Activated CD4-positive, alpha-beta T cell treated with anti-CD3 and anti-CD28 coated beads for 36 hours (primary cell): ENCODE data around the gene HGD. TPM values are rescaled to one million over a fixed set of nuclear protein-coding genes. Genes with fewer than 3 reads are reported as not detected.
"Not testable (repeated sequence)": the region's sequence is repeated elsewhere in the genome, so short reads cannot be mapped to it uniquely, and the experiment has no call there.

Source experiments
- ATAC-seq: fragments of 200-7000 bp; cut with Tn5 transposase; one replicate; pipeline ENCODE4 v1.10.0; 2021; ENCODE audit warnings: mild to moderate bottlenecking, moderate library complexity
- CTCF ChIA-PET: fragments of 350-600 bp; sonication (Branson Sonifier 250); formaldehyde crosslinking; loops from one replicate; lab custom pipeline; 2021; ENCODE audit warnings: antibody characterized with exemption; lab: Charles Lee
- POLR2A ChIA-PET: fragments of 350-600 bp; sonication (Branson Sonifier 250); formaldehyde crosslinking; loops from one replicate; lab custom pipeline; 2021; ENCODE audit warnings: antibody characterized with exemption, inconsistent platforms; lab: Charles Lee
- DNase-seq: peaks from one replicate; pipeline ENCODE4 v3.0.0-alpha.2; 2020
- H3K27ac Mint-ChIP-seq: one replicate; pipeline ENCODE4 v1.8.0; 2021; ENCODE audit warnings: mixed read lengths
- H3K27me3 Mint-ChIP-seq: one replicate; pipeline ENCODE4 v1.8.0; 2021; ENCODE audit warnings: mixed read lengths
- H3K36me3 Mint-ChIP-seq: one replicate; pipeline ENCODE4 v1.8.0; 2021; ENCODE audit warnings: low read depth, mixed read lengths
- H3K4me1 Mint-ChIP-seq: one replicate; pipeline ENCODE4 v1.8.0; 2021; ENCODE audit warnings: mixed read lengths
- H3K4me3 Mint-ChIP-seq: one replicate; pipeline ENCODE4 v1.8.0; 2021; ENCODE audit warnings: mild to moderate bottlenecking, moderate library complexity, mixed read lengths
- H3K9me3 Mint-ChIP-seq: one replicate; pipeline ENCODE4 v1.8.0; 2021; ENCODE audit warnings: low read depth, mixed read lengths
- intact Hi-C, 2 experiments: fragments of 100-400 bp; cut with DNase I in 1 of 2; cut with micrococcal nuclease in 1 of 2; formaldehyde crosslinking; loops; one replicate each; pipeline versions ENCODE4 v1.14.2 to v1.15.1; 2022 to 2024; cut with DNase I, micrococcal nuclease
- total RNA-seq, 2 experiments: library from RNA; stranded (reverse); gene quantifications; one replicate each; pipeline ENCODE4 v1.2.3, GENCODE V29; 2021

The HGD gene, protein sequence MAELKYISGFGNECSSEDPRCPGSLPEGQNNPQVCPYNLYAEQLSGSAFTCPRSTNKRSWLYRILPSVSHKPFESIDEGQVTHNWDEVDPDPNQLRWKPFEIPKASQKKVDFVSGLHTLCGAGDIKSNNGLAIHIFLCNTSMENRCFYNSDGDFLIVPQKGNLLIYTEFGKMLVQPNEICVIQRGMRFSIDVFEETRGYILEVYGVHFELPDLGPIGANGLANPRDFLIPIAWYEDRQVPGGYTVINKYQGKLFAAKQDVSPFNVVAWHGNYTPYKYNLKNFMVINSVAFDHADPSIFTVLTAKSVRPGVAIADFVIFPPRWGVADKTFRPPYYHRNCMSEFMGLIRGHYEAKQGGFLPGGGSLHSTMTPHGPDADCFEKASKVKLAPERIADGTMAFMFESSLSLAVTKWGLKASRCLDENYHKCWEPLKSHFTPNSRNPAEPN
- total RNA-seq: under 1 TPM; 0.16 to 0.58 TPM

DNA sequence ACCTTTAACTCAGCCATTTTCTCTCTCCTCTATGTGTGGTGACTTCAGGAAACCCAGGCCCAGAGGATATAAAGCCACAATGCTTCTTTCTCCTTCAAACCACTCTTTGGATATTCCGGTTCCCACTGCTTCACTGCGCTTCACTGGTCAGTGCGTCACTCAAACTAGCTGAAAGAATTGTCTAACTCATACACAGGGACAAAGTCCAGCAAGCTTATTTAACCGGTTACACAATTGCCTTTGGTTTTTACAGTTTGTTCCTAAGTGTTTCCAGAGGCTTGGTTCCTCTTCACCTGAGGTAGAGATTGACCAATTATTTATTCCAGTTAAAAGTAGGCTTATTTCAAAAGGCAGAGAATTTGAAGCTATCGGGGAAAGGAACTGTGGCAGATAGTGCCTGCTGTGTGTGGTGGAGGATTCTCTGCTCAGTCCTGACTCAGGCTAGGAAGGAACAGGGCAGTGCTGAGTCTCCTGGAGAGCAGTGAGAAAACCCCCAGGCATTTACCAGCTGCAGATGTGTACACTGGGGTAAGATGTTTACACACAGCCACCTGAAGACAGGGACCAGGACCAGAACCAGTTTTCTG, at the start of gene HGD:
Gene HGD (minus strand): TSS at position 145 of the 587 bp plus-strand sequence. CDS start 128 bp downstream, at position 17.
- ChIA-PET CTCF (interaction anchor here (0.5 kb wide), 1 partner anchor 125 kb away, joined by 4 read pairs; no protein-coding TSS in a partner anchor), POLR2A (no interaction called here)
- Mint-ChIP-seq H3K27me3 (peaks cover 2% of the 10 kb centered on the region), H3K36me3 (peaks cover 4% of the 10 kb centered on the region), H3K27ac (no peak within 1 kb of the TSS), H3K9me3 (peaks cover 4% of the 10 kb centered on the region), H3K4me1 (peaks cover 4% of the 10 kb centered on the region), H3K4me3 (no peak within 1 kb of the TSS)
- no peak for DNase-seq
- intact Hi-C loops: no loop called here
- ATAC-seq: no peak

DNA sequence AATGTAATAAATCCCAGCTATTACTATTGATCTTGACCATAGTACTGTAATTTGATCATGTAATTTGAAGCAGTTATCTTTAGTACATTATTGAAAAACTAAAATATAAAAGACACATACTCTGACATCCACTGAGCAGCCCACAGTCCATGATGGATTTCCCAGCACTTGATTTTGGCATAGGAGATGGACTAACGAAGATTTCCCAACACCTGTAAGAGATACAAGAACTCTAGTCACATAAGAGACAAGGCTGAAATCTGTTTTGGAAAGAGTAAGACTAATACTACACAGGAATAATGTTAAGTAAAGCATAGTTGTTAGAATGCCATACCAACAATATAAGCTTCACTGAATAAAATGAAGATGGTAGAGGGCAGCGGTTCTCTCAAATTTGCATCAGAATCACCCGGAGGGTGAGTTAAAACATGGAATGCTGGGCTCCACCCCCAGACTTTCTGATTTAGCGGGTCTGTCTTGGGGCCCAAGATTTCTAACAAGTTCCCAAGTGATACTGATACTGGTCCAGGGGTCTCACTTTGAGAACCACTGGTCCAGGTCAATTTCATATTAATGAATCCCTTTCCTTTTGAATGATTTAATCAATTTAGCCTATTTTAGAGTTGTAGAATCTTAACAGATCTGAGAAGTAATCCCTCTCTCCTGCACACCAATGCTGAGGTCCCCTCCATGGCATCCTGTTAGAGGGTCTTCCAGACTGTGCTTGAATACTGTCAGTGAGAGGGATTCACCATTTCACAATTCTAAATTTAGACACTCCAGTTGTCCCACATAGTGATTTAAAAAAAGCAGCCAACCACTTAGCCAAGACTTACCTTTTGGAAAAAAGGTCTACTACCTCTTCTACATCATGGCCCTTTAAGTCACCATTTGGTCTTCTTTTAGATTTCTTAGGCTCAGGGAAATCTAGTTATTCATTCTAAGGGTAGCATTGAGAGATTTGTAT, 48.8 kb upstream of the HGD start:
- no peak for ATAC-seq
- no peak overlapping the region for H3K4me3 Mint-ChIP-seq
- intact Hi-C loops: no loop called here
- H3K9me3 Mint-ChIP-seq: peaks cover 3% of the 10 kb centered on the region
- no peaks in the 10 kb centered on the region for H3K4me1 Mint-ChIP-seq
- no peaks in the 10 kb centered on the region for H3K27me3 Mint-ChIP-seq
- no peak overlapping the region for H3K27ac Mint-ChIP-seq
- H3K36me3 Mint-ChIP-seq: peaks cover 33% of the 10 kb centered on the region
- ChIA-PET CTCF (interaction anchor here (0.6 to 0.9 kb wide), 2 partner anchors 13 to 44 kb away, joined by 4 read pairs; no protein-coding TSS in a partner anchor), POLR2A (no interaction called here)
- DNase-seq: no peak

DNA sequence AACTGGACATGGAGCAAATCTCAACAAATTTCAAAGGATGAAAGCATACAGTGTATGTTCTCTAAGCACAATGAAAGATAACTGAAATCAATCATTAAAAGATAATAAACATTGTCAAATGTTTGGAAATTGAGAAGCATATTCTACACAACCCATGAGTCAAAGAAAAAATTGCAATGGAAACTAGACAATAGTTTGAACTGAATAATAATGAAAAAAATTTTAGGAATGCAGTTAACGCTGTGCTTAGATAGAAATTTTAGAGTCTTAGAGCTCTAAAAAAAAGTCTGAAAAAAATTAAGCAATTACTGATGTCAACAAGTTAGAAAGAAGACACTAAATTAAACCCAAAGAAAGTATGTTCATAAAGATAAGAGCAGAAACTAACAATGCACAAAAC, 44.8 kb upstream of the HGD start:
- H3K36me3 Mint-ChIP-seq: peaks cover 35% of the 10 kb centered on the region
- no peaks in the 10 kb centered on the region for H3K4me1 Mint-ChIP-seq
- H3K4me3 Mint-ChIP-seq: no peak overlapping the region
- ATAC-seq (no peak), DNase-seq (no peak)
- POLR2A ChIA-PET: no interaction called here
- H3K27me3 Mint-ChIP-seq: no peaks in the 10 kb centered on the region
- CTCF ChIA-PET: no interaction called here
- intact Hi-C loops: no loop called here
- peaks cover 2% of the 10 kb centered on the region for H3K9me3 Mint-ChIP-seq
- H3K27ac Mint-ChIP-seq: no peak overlapping the region

DNA sequence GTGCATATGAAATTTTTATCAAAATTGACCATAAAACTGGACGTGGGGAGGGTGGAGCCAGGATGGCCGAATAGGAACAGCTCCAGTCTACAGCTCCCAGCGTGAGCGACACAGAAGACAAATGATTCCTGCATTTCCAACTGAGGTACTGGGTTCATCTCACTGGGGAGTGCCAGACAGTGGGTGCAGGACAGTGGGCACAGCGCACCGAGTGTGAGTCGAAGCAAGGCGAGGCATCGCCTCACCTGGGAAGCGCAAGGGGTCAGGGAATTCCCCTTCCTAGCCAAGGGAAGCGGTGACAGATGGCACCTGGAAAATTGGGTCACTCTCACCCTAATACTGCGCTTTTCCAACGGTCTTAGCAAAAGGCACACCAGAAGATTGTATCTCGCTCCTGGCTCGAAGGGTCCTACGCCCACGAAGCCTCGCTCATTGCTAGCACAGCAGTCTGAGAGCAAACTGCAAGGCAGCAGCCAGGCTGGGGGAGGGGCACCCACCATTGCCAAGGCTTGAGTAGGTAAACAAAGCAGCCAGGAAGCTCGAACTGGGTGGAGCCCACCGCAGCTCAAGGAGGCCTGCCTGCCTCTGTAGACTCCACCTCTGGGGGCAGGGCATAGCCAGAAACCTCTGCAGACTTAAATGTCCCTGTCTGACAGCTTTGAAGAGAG, 37.3 kb upstream of the HGD start:
- H3K9me3 Mint-ChIP-seq, intact Hi-C loops, H3K27me3 Mint-ChIP-seq, POLR2A ChIA-PET: not testable (repeated sequence)
- H3K4me1 Mint-ChIP-seq: peaks cover 39% of the 10 kb centered on the region
- peaks cover 38% of the 10 kb centered on the region for H3K36me3 Mint-ChIP-seq
- CTCF ChIA-PET: interaction anchor here (0.6 to 0.7 kb wide), 2 partner anchors 20 to 966 kb away, joined by 3 to 4 read pairs; no protein-coding TSS in a partner anchor
- ATAC-seq (peak; percentile 53), DNase-seq (peak; percentile 71)
- peak overlapping the region; percentile 24 for H3K4me3 Mint-ChIP-seq
- peak overlapping the region; percentile 15 for H3K27ac Mint-ChIP-seq

DNA sequence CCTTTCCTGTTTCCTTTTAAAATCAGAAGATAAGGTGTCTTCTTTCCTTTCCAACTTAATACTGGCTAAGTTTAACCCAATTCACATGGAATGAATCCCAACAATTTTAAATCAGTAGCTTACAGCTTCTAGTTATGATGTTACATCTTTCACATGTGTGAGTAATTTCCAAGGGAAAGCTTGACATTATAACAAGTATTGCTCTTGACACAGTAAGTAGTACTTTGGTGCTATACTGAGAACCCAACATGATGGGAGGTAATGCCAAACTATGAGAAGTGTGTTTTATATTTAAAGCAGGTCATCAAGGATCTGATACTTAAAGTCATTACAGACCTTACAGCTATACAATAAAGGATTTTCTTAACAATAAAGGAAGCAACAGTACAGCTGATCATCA, 31.2 kb upstream of the HGD start:
- peaks cover 13% of the 10 kb centered on the region for H3K4me1 Mint-ChIP-seq
- ATAC-seq (peak; percentile 36), DNase-seq (no peak)
- H3K9me3 Mint-ChIP-seq: no peaks in the 10 kb centered on the region
- POLR2A ChIA-PET: interaction anchor here (0.8 kb wide), 1 partner anchor 29 kb away, joined by 4 read pairs; the partner anchor contains the start of genes GTF2E1 and RABL3
- peaks cover 15% of the 10 kb centered on the region for H3K36me3 Mint-ChIP-seq
- CTCF ChIA-PET: no interaction called here
- H3K27me3 Mint-ChIP-seq: no peaks in the 10 kb centered on the region
- H3K27ac Mint-ChIP-seq: no peak overlapping the region
- intact Hi-C loops: no loop called here
- no peak overlapping the region for H3K4me3 Mint-ChIP-seq

DNA sequence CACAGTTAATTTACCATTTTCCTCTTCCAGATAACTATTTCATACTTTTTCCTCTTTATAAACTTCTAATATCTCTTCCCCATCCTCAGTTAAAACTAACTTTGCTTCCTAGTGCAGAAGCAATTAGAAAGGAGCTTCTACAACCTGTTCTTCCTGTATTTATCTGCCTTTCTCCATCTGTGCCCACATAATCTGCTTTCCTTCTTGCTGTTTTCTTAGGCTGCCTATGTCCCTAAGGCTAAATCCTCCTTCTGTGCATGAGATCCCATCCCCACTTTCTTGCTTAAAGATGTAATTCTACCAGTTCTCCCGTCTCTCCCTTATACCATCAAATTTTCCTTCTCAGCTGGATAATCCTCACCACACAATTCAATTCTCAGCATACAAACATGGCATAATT, 28.3 kb upstream of the HGD start:
- Mint-ChIP-seq H3K9me3 (no peaks in the 10 kb centered on the region), H3K27ac (no peak overlapping the region), H3K36me3 (peaks cover 21% of the 10 kb centered on the region), H3K27me3 (no peaks in the 10 kb centered on the region), H3K4me3 (no peak overlapping the region), H3K4me1 (peaks cover 7% of the 10 kb centered on the region)
- ATAC-seq: no peak
- ChIA-PET POLR2A (no interaction called here), CTCF (interaction anchor here (0.6 to 1.3 kb wide), 2 partner anchors 11 to 733 kb away, joined by 3 to 4 read pairs; no protein-coding TSS in a partner anchor)
- no peak for DNase-seq
- intact Hi-C loops: no loop called here

DNA sequence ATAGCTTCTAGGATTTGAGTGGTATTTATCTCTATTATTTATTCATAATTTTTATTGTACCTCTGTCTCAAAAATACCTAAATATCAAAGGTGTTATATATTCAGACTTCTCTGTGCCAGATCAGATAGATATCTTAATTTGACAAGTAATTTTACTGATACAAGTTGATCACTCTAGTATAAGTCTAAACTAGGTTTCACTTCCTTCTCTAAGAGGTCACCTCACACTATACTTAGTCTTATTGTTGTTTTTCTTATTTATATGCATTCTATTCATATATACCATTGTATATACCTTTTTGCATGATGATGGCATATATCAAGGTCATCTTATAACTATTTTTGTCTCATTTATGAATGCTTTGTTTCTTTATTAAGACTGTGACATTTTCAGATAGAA, 26.4 kb upstream of the HGD start:
- DNase-seq (no peak), ATAC-seq (no peak)
- H3K27me3 Mint-ChIP-seq: no peaks in the 10 kb centered on the region
- CTCF ChIA-PET: no interaction called here
- POLR2A ChIA-PET: no interaction called here
- no peak overlapping the region for H3K27ac Mint-ChIP-seq
- intact Hi-C loops: no loop called here
- H3K36me3 Mint-ChIP-seq: peaks cover 30% of the 10 kb centered on the region
- H3K4me3 Mint-ChIP-seq: no peak overlapping the region
- H3K9me3 Mint-ChIP-seq: peaks cover 7% of the 10 kb centered on the region
- peaks cover 4% of the 10 kb centered on the region for H3K4me1 Mint-ChIP-seq

DNA sequence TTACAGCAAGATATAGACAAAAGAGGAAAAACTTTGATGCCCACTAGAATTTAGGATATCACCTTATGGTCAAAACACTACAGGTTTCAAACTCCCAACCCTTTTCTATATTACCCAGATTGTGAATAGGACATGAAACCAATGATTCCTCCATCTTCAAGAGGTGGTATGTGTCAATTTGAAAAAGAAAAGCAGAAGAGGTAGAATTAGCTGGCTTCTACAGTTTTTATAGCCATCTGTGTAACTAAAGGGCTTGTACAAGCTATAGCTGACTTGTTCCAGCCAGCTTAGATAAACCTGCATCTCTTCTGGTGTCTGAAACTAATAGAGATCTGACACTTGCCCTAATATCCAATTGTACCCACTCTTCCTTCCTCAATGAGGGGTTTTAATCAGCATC, 24.9 kb upstream of the HGD start:
- ChIA-PET POLR2A (no interaction called here), CTCF (no interaction called here)
- intact Hi-C loops: no loop called here
- H3K4me1 Mint-ChIP-seq: no peaks in the 10 kb centered on the region
- ATAC-seq: no peak
- DNase-seq: no peak
- no peak overlapping the region for H3K27ac Mint-ChIP-seq
- H3K9me3 Mint-ChIP-seq: peaks cover 9% of the 10 kb centered on the region
- no peak overlapping the region for H3K4me3 Mint-ChIP-seq
- no peaks in the 10 kb centered on the region for H3K27me3 Mint-ChIP-seq
- peaks cover 39% of the 10 kb centered on the region for H3K36me3 Mint-ChIP-seq

DNA sequence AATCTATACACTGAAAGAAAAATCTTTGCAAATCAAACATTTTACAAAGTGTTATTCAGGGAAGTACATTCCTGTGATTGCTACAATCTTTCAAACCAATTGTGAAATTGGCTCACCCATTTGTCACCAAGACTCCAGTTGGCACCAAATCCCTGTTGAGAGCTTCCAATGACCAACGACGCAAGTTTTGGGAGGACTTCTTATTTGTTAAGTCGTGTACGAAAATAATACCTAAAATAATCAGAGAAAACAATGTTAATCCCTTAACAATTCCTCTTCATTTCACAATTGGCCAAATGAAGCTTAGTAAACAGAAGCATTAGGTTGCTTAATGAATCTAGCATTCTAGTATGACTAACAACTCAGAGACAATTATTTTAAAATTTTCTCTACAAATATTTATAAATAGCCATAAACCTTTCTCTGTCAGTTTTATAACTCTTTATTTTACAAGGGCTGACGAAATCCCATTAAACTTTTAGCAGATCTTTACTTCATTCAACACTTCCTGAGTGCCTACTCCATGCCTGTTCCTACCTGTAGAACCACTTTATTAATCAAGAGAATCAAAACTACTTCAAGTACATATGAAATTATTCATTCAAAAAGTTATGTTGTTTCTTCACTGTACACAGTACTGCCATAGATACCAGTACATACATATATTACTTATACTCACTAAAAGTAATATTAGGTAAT, 24.0 kb upstream of the HGD start:
- DNase-seq (no peak), ATAC-seq (no peak)
- ChIA-PET CTCF (no interaction called here), POLR2A (no interaction called here)
- H3K4me1 Mint-ChIP-seq: no peaks in the 10 kb centered on the region
- H3K27ac Mint-ChIP-seq: no peak overlapping the region
- peaks cover 39% of the 10 kb centered on the region for H3K36me3 Mint-ChIP-seq
- intact Hi-C loops: no loop called here
- H3K27me3 Mint-ChIP-seq: no peaks in the 10 kb centered on the region
- H3K4me3 Mint-ChIP-seq: no peak overlapping the region
- H3K9me3 Mint-ChIP-seq: peaks cover 9% of the 10 kb centered on the region

DNA sequence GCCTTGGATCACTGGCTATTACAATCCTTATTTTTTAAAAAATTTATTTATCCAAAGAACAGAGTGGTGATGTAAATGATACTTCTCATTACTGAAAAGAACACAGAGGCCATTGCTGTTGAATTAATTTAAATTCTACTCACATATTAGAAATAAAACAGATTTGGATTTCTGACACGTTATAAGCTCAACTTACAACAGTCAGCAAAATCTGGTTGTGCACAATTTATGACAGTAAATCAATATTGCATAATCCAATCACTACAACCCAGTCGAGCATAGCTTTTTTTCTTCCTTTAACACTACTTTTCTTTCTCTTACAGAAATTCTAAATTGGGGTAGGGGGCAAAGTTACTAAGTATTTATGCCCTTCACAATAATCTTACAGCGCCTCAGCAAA, 17.3 kb upstream of the HGD start:
- no peak for DNase-seq
- Mint-ChIP-seq H3K4me1 (no peaks in the 10 kb centered on the region), H3K36me3 (peaks cover 27% of the 10 kb centered on the region), H3K4me3 (no peak overlapping the region), H3K27me3 (no peaks in the 10 kb centered on the region), H3K9me3 (peaks cover 8% of the 10 kb centered on the region), H3K27ac (no peak overlapping the region)
- ATAC-seq: no peak
- intact Hi-C loops: no loop called here
- POLR2A ChIA-PET: no interaction called here
- CTCF ChIA-PET: interaction anchor here (0.6 to 1.7 kb wide), 3 partner anchors 11 to 628 kb away, joined by 3 to 4 read pairs (median 3); no protein-coding TSS in a partner anchor
